NCI-H146 (cell line): ENCODE results near the gene SLC25A39.

Source experiments
- DNase-seq: peaks from one replicate; lab custom pipeline; 2025; lab: John Stamatoyannopoulos, UW

The SLC25A39 gene

GRCh38 chr17:44273607-44274006, 51.0 kb downstream of the SLC25A39 start:
- no peak for DNase-seq

GRCh38 chr17:44272954-44273353, 51.7 kb downstream of the SLC25A39 start:
- DNase-seq = no peak

- peak; percentile 52 for DNase-seq
These were observed 52.2 kb downstream of the SLC25A39 start for GRCh38 chr17:44272321-44272951.
